Measurements from ENCODE around the gene METTL18.

The METTL18 gene

DNA sequence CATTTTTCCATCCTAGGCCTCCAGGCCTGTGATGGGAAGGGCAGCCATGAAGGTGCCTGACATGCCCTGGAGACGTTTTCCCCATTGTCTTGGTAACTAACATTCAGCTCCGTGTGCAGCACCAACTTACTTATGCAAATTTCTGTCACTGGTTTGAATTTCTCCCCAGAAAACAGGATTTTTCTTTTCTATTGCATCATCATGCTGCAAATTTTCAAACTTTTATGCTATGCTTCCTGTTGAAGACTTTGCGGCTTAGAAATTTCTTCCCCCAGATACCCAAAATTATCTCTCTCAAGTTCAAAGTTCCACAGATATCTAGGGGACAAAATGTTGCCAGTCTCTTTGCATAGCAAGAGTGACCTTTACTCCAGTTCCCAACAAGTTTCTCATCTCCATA lies 35.7 kb downstream of the METTL18 start:
- DNase-seq (ENCODE audit: low read depth, low spot score): no peak
- in situ Hi-C loops (cut with HindIII; ENCODE audit: low sequenced_read_pairs): no loop called here
- no peak overlapping the region for H3K4me3 ChIP-seq (ENCODE audit: low read depth, low read length)
- TF ChIP-seq, protein P1, sequence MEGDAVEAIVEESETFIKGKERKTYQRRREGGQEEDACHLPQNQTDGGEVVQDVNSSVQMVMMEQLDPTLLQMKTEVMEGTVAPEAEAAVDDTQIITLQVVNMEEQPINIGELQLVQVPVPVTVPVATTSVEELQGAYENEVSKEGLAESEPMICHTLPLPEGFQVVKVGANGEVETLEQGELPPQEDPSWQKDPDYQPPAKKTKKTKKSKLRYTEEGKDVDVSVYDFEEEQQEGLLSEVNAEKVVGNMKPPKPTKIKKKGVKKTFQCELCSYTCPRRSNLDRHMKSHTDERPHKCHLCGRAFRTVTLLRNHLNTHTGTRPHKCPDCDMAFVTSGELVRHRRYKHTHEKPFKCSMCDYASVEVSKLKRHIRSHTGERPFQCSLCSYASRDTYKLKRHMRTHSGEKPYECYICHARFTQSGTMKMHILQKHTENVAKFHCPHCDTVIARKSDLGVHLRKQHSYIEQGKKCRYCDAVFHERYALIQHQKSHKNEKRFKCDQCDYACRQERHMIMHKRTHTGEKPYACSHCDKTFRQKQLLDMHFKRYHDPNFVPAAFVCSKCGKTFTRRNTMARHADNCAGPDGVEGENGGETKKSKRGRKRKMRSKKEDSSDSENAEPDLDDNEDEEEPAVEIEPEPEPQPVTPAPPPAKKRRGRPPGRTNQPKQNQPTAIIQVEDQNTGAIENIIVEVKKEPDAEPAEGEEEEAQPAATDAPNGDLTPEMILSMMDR (IDR thresholded peaks at IDR 0.05; ENCODE audit: low read depth, low read length): no peak

DNA sequence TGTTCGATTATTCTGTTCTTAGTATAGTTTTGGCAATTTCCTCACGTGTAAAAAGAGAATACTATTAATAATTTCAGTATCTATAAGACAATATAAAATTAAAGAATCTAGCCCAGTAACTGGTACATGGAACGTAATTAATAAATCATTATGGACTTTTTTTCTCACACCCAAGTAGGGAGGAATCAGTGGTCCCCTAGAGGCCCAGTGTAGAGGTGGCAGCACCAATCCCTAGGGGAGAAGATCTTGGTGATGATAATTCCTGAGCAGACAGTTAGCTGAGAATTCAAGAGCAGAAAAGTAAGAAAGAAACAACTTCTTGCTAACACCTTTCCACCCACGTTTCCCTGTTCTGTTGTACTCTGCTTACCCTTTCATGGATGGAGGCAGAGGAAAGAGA lies 41.2 kb downstream of the METTL18 start:
- TF ChIP-seq, protein P1 (IDR thresholded peaks at IDR 0.05; ENCODE audit: low read depth, low read length): peak; percentile 13
- DNase-seq (ENCODE audit: low read depth, low spot score): no peak
- H3K4me3 ChIP-seq (ENCODE audit: low read depth, low read length): no peak overlapping the region
- in situ Hi-C loops (cut with HindIII; ENCODE audit: low sequenced_read_pairs): no loop called here

GRCh38 chr1:169750041-169750440 lies 44.7 kb downstream of the METTL18 start:
- in situ Hi-C loops (cut with HindIII; ENCODE audit: low sequenced_read_pairs): no loop called here
- no peak overlapping the region for H3K4me3 ChIP-seq (ENCODE audit: low read depth, low read length)
- DNase-seq (ENCODE audit: low read depth, low spot score): no peak
- TF ChIP-seq, protein P1 (IDR thresholded peaks at IDR 0.05; ENCODE audit: low read depth, low read length): no peak

- no peak overlapping the region for H3K4me3 ChIP-seq (ENCODE audit: low read depth, low read length)
- TF ChIP-seq, protein P1 (IDR thresholded peaks at IDR 0.05; ENCODE audit: low read depth, low read length): no peak
- in situ Hi-C loops (cut with HindIII; ENCODE audit: low sequenced_read_pairs): no loop called here
- DNase-seq (ENCODE audit: low read depth, low spot score): no peak
Measured at GRCh38 chr1:169746550-169746949, 48.2 kb downstream of the METTL18 start.

- TF ChIP-seq, protein P1 (IDR thresholded peaks at IDR 0.05; ENCODE audit: low read depth, low read length): no peak
- no peak overlapping the region for H3K4me3 ChIP-seq (ENCODE audit: low read depth, low read length)
- DNase-seq (ENCODE audit: low read depth, low spot score): peak; percentile 83
- in situ Hi-C loops (cut with HindIII; ENCODE audit: low sequenced_read_pairs): no loop called here
Measured at GRCh38 chr1:169745015-169745861, 49.5 kb downstream of the METTL18 start.
